ENCODE results near the gene CFHR1.
"Not testable (repeated sequence)": the region's sequence is repeated elsewhere in the genome, so short reads cannot be mapped to it uniquely, and the experiment has no call there.

The CFHR1 gene

GRCh38 chr1:196797891-196798290 lies 21.6 kb upstream of the CFHR1 start:
- TF ChIP-seq CTCF (IDR thresholded peaks at IDR 0.05; ENCODE audit: insufficient read depth, low read depth, low read length, missing control alignments): no peak
- no peak for DNase-seq (ENCODE audit: low read depth)
- H3K4me3 ChIP-seq (ENCODE audit: low read length): no peak overlapping the region

- H3K4me3 ChIP-seq (ENCODE audit: low read length); DNase-seq (ENCODE audit: low read depth): not testable (repeated sequence)
These were observed 17.6 kb upstream of the CFHR1 start for GRCh38 chr1:196801920-196802319.

- H3K4me3 ChIP-seq (ENCODE audit: low read length): no peak overlapping the region
These were observed 10.8 kb upstream of the CFHR1 start for GRCh38 chr1:196808529-196809235.

GRCh38 chr1:196817442-196817841 lies 2.1 kb upstream of the CFHR1 start:
- peak; percentile 5 for DNase-seq (ENCODE audit: low read depth)

More at GRCh38 chr1:196808529-196809235, 10.8 kb upstream of the CFHR1 start:
- no peak for DNase-seq (ENCODE audit: low read depth)
- no peak for TF ChIP-seq CTCF (IDR thresholded peaks at IDR 0.05; ENCODE audit: insufficient read depth, low read depth, low read length, missing control alignments)

GRCh38 chr1:196827860-196828259 lies 8.3 kb downstream of the CFHR1 start:
- DNase-seq (ENCODE audit: low read depth): peak; percentile 49
- not testable (repeated sequence) for H3K4me3 ChIP-seq (ENCODE audit: low read length)

More at GRCh38 chr1:196817442-196817841, 2.1 kb upstream of the CFHR1 start:
- H3K4me3 ChIP-seq (ENCODE audit: low read length): not testable (repeated sequence)

- not testable (repeated sequence) for DNase-seq (ENCODE audit: low read depth); H3K4me3 ChIP-seq (ENCODE audit: low read length)
These were observed 30.3 kb downstream of the CFHR1 start for GRCh38 chr1:196849613-196850492.

- no peak for DNase-seq (ENCODE audit: low read depth)
- no peak for TF ChIP-seq CTCF (IDR thresholded peaks at IDR 0.05; ENCODE audit: insufficient read depth, low read depth, low read length, missing control alignments)
- H3K4me3 ChIP-seq (ENCODE audit: low read length): no peak overlapping the region
These were observed 36.5 kb downstream of the CFHR1 start for GRCh38 chr1:196856053-196856452.

- DNase-seq (ENCODE audit: low read depth): no peak
- H3K4me3 ChIP-seq (ENCODE audit: low read length): no peak overlapping the region
- TF ChIP-seq CTCF (IDR thresholded peaks at IDR 0.05; ENCODE audit: insufficient read depth, low read depth, low read length, missing control alignments): no peak
These were observed 37.7 kb downstream of the CFHR1 start for GRCh38 chr1:196857188-196857587.

GRCh38 chr1:196858811-196859210 lies 39.3 kb downstream of the CFHR1 start:
- no peak for TF ChIP-seq CTCF (IDR thresholded peaks at IDR 0.05; ENCODE audit: insufficient read depth, low read depth, low read length, missing control alignments)
- no peak for DNase-seq (ENCODE audit: low read depth)
- H3K4me3 ChIP-seq (ENCODE audit: low read length): no peak overlapping the region
